GM23338 (cell line): ENCODE data around the gene GATA1. TPM values are rescaled to one million over a fixed set of nuclear protein-coding genes. Genes with fewer than 3 reads are reported as not detected.

Source experiments
- ATAC-seq: fragments of 200-7000 bp; cut with Tn5 transposase; 3 replicates; pipeline ENCODE4 v1.9.1; 2020
- DNase-seq: peaks from one replicate; pipeline ENCODE4 v3.0.0-alpha.2; 2015; ENCODE audit warnings: low spot score
- H2AFZ ChIP-seq: fragments of 200-600 bp; sonication (generic); 2 replicates; pipeline ENCODE4 v1.8.0; 2016; ENCODE audit warnings: antibody characterized with exemption, mild to moderate bottlenecking, moderate library complexity
- H3F3A ChIP-seq: fragments of 200-600 bp; sonication (generic); replicated peaks from 2 replicates; pipeline ENCODE4 v1.8.0; 2017; ENCODE audit warnings: antibody characterized with exemption, mixed run types, low read depth
- H3K27ac ChIP-seq: fragments of 200-600 bp; sonication (generic); 2 replicates; pipeline ENCODE4 v1.6.1; 2016; ENCODE audit warnings: low read depth
- H3K27me3 ChIP-seq: fragments of 200-600 bp; sonication (generic); 2 replicates; pipeline ENCODE4 v1.8.0; 2016; ENCODE audit warnings: mild to moderate bottlenecking, mixed run types, moderate library complexity; ENCODE audit not compliant: insufficient read depth
- H3K36me3 ChIP-seq: fragments of 200-600 bp; sonication (generic); 2 replicates; pipeline ENCODE4 v1.8.0; 2016; ENCODE audit warnings: mild to moderate bottlenecking; ENCODE audit not compliant: insufficient read depth
- H3K4me1 ChIP-seq: fragments of 200-600 bp; sonication (generic); 2 replicates; pipeline ENCODE4 v1.8.0; 2016; ENCODE audit warnings: mild to moderate bottlenecking, moderate library complexity; ENCODE audit not compliant: insufficient read depth
- H3K4me2 ChIP-seq: fragments of 200-600 bp; sonication (generic); 2 replicates; pipeline ENCODE4 v1.7.1; 2017; ENCODE audit warnings: mixed run types
- H3K4me3 ChIP-seq: fragments of 200-600 bp; sonication (generic); 2 replicates; pipeline ENCODE4 v1.6.1; 2016; ENCODE audit warnings: mixed run types
- H3K79me2 ChIP-seq: fragments of 200-600 bp; sonication (generic); replicated peaks from 2 replicates; pipeline ENCODE4 v1.8.0; 2017; ENCODE audit warnings: mild to moderate bottlenecking; ENCODE audit not compliant: insufficient read depth
- H3K9me2 ChIP-seq: fragments of 200-600 bp; sonication (generic); 2 replicates; pipeline ENCODE4 v1.8.0; 2017; ENCODE audit not compliant: insufficient read depth
- H4K20me1 ChIP-seq: fragments of 200-600 bp; sonication (generic); replicated peaks from 2 replicates; pipeline ENCODE4 v1.8.0; 2017; ENCODE audit warnings: mild to moderate bottlenecking; ENCODE audit not compliant: insufficient read depth
- H3K27ac Mint-ChIP-seq: 2 replicates; pipeline ENCODE4 v1.8.0; 2020; ENCODE audit warnings: inconsistent platforms, mild to moderate bottlenecking, moderate library complexity, mixed read lengths
- H3K27me3 Mint-ChIP-seq: 3 replicates; pipeline ENCODE4 v1.8.0; 2022; ENCODE audit warnings: low read depth, mild to moderate bottlenecking, moderate library complexity, mixed read lengths, inconsistent platforms; ENCODE audit not compliant: insufficient read depth, poor library complexity
- H3K36me3 Mint-ChIP-seq: 3 replicates; pipeline ENCODE4 v1.8.0; 2021; ENCODE audit warnings: low read depth, mild to moderate bottlenecking, inconsistent platforms, moderate library complexity, mixed read lengths
- H3K4me1 Mint-ChIP-seq: 3 replicates; pipeline ENCODE4 v1.8.0; 2020; ENCODE audit warnings: mild to moderate bottlenecking, inconsistent platforms, mixed read lengths
- H3K4me3 Mint-ChIP-seq: 3 replicates; pipeline ENCODE4 v1.8.0; 2021; ENCODE audit warnings: moderate library complexity, mild to moderate bottlenecking, inconsistent platforms, mixed read lengths
- H3K9me3 Mint-ChIP-seq: 3 replicates; pipeline ENCODE4 v1.8.0; 2020; ENCODE audit warnings: moderate library complexity, mild to moderate bottlenecking, inconsistent platforms, mixed read lengths
- CREB1 ChIP-seq: fragments of 250-450 bp; sonication (Bioruptor Pico); IDR thresholded peaks from 2 replicates; pipeline ENCODE4 v1.5.0; 2020; ENCODE audit warnings: low read depth, mild to moderate bottlenecking, moderate library complexity
- ETS1 ChIP-seq: IDR thresholded peaks from 2 replicates; pipeline ENCODE4 v1.6.1; 2016; ENCODE audit warnings: antibody characterized with exemption
- EZH2 ChIP-seq: fragments of 200-600 bp; sonication (generic); IDR thresholded peaks from one replicate; pipeline ENCODE4 v1.8.0; 2017; ENCODE audit warnings: antibody characterized with exemption, mild to moderate bottlenecking, low read depth; ENCODE audit not compliant: unreplicated experiment
- EZH2phosphoT487 ChIP-seq: fragments of 200-600 bp; sonication (generic); IDR thresholded peaks from one replicate; pipeline ENCODE4 v1.8.1; 2018; ENCODE audit warnings: antibody characterized with exemption; ENCODE audit not compliant: unreplicated experiment
- JUNB ChIP-seq: IDR thresholded peaks from one replicate; pipeline ENCODE4 v1.6.1; 2016; ENCODE audit warnings: antibody characterized with exemption; ENCODE audit not compliant: unreplicated experiment
- NANOG ChIP-seq: IDR thresholded peaks from 2 replicates; pipeline ENCODE4 v1.6.1; 2016; ENCODE audit warnings: antibody characterized with exemption, borderline replicate concordance
- REST ChIP-seq: IDR thresholded peaks from one replicate; pipeline ENCODE4 v1.6.1; 2018; ENCODE audit warnings: antibody characterized with exemption; ENCODE audit not compliant: unreplicated experiment
- STAT1 ChIP-seq: IDR thresholded peaks from one replicate; pipeline ENCODE4 v1.6.1; 2016; ENCODE audit warnings: antibody characterized with exemption; ENCODE audit not compliant: unreplicated experiment
- ZNF114 ChIP-seq: fragments of 250-450 bp; sonication (Bioruptor Pico); IDR thresholded peaks from 2 replicates; pipeline ENCODE4 v1.5.0; 2020; ENCODE audit warnings: mild to moderate bottlenecking, moderate library complexity
- ZNF331 ChIP-seq: fragments of 250-450 bp; sonication (Bioruptor Pico); IDR thresholded peaks from 2 replicates; pipeline ENCODE4 v1.5.0; 2020; ENCODE audit warnings: low read depth, mild to moderate bottlenecking, moderate library complexity
- polyA plus RNA-seq: library from polyadenylated mRNA; unstranded; fragments of >200 nt; fragmentation: Nextera tagmentation; extraction: Ambion mirVana; gene quantifications from 2 replicates; pipeline ENCODE4 v1.2.1, GENCODE V29; 2016
- total RNA-seq: library from RNA; depleted of rRNA; stranded (reverse); fragments of >200 nt; shearing (Covaris generic); gene quantifications from 2 replicates; pipeline ENCODE4 v1.2.3, GENCODE V29; 2014
- TF ChIP-seq, protein P1 (sequence below), 2 experiments: fragments of 200-600 bp in 1 of 2; sonication (generic) in 1 of 2; conservative IDR thresholded peaks; 2 replicates each; pipeline versions ENCODE4 v1.5.1 to v1.6.1; 2016 to 2017; ENCODE audit warnings: antibody characterized with exemption in 2 of 2, low read depth in 2 of 2, mild to moderate bottlenecking in 2 of 2, moderate library complexity in 1 of 2

The GATA1 gene
- total and polyA plus RNA-seq, 2 experiments from 2014 or later, result not detected

DNA sequence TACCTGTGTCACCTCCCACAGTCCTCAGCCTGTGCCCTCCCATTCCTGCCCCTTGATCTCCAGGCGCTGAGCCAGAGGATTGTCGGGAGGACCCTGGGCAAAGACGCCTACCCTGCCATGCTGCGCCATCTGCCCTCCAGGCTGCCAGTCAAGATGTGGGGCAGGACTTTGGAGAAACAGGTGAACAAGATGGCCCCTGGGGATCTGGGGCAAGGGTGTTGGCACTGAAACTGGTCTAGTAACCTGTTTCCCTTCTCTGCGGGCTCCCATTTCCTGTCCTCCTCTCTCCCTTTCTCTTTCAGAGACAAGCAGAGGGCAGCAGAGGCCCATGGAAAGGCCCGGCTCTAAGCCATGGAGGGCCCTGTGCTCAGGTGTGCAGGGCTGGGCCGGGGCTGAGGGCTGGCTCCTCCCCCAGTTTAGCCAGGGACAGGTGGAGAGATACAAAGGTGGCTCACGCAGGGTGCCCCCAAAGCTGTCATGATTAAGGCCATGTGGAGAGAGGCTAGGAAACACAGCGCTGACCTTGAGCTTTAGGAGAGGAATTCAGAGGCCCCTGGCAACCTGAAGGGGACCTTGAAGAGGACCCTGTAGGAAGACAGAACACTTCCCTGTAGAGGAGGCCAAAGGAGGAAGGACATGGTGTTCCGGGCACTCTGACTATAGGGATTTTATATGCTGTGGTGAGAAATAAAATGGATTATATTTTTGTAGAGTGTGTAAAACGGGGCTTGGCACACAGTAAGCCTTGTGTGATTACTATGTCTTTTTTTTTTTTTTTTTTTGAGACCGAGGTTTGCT is 24.5 kb upstream of the GATA1 start, which contains the start of gene GLOD5:
Gene GLOD5 (plus strand): TSS at position 74 of the 798 bp plus-strand sequence. CDS start 44 bp downstream, at position 118.
- Histone ChIP-seq H3K27ac (no peak within 1 kb of the TSS), H4K20me1 (no peaks in the 10 kb centered on the region), H3K79me2 (no peaks in the 10 kb centered on the region), H3K4me3 (no peak within 1 kb of the TSS), H3K4me1 (no peaks in the 10 kb centered on the region), H3K4me2 (peak within 1 kb of the TSS; percentile 48; the same call in 1 of the 2 replicates), H3K27me3 (no peaks in the 10 kb centered on the region), H3K9me2 (no peaks in the 10 kb centered on the region), H3F3A (no peaks in the 10 kb centered on the region), H3K36me3 (no peaks in the 10 kb centered on the region), H2AFZ (peak within 1 kb of the TSS; percentile 95)
- peaks cover 2% of the 10 kb centered on the region for H3K27me3 Mint-ChIP-seq
- H3K4me3 Mint-ChIP-seq, result peak within 1 kb of the TSS; percentile 40; the same call in 1 of the 3 replicates
- peak; percentile 100 for ATAC-seq
- DNase-seq, result peak; percentile 82
- peaks cover 7% of the 10 kb centered on the region; the same call in 2 of the 3 replicates for H3K4me1 Mint-ChIP-seq
- no peaks in the 10 kb centered on the region for H3K36me3 Mint-ChIP-seq
- H3K27ac Mint-ChIP-seq, result peak within 1 kb of the TSS; percentile 96
- no peaks in the 10 kb centered on the region; the same call in 2 of the 3 replicates for H3K9me3 Mint-ChIP-seq
- no peak for TF ChIP-seq ZNF114 (CRISPR knock-in tag)
- no peak for TF ChIP-seq CREB1 (CRISPR knock-in tag)
- TF ChIP-seq ETS1, result peak; percentile 34; the same call in 1 of the 2 replicates
- no peak for TF ChIP-seq JUNB
- no peak for TF ChIP-seq ZNF331 (CRISPR knock-in tag)
- TF ChIP-seq EZH2, result no peak
- no peak for TF ChIP-seq EZH2phosphoT487
- TF ChIP-seq, protein P1, sequence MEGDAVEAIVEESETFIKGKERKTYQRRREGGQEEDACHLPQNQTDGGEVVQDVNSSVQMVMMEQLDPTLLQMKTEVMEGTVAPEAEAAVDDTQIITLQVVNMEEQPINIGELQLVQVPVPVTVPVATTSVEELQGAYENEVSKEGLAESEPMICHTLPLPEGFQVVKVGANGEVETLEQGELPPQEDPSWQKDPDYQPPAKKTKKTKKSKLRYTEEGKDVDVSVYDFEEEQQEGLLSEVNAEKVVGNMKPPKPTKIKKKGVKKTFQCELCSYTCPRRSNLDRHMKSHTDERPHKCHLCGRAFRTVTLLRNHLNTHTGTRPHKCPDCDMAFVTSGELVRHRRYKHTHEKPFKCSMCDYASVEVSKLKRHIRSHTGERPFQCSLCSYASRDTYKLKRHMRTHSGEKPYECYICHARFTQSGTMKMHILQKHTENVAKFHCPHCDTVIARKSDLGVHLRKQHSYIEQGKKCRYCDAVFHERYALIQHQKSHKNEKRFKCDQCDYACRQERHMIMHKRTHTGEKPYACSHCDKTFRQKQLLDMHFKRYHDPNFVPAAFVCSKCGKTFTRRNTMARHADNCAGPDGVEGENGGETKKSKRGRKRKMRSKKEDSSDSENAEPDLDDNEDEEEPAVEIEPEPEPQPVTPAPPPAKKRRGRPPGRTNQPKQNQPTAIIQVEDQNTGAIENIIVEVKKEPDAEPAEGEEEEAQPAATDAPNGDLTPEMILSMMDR (conservative IDR thresholded peaks at IDR 0.05; ENCODE audit: low read depth in 2 of 2), result peak; percentile 46 to 79

DNA sequence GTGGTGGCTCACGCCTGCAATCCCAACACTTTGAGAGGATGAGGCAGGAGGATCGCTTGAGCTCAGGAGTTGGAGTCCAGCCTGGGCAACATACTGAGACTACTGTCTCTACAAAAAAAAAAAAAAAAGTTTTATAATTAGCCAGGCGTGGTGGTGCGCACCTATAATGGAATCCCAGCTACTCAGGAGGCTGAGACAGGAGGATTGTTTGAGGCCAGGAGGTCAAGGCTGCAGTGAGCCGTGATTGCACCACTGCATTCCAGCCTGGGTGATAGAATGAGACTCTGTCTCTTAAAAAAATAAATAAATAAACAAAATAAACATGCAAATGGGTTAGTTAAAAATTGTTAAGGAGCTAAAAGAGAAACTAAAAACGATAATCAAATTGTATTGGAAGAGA is 17.2 kb upstream of the GATA1 start:
- ATAC-seq (no peak), DNase-seq (no peak)
- H3K4me2 ChIP-seq, result no peak overlapping the region
- Mint-ChIP-seq H3K27ac (no peak overlapping the region), H3K27me3 (peaks cover 1% of the 10 kb centered on the region), H3K4me3 (no peak overlapping the region), H3K9me3 (no peaks in the 10 kb centered on the region), H3K36me3 (no peaks in the 10 kb centered on the region), H3K4me1 (no peaks in the 10 kb centered on the region)
- no peaks in the 10 kb centered on the region for H3K9me2 ChIP-seq
- H2AFZ ChIP-seq, result no peak overlapping the region
- no peak overlapping the region for H3K27ac ChIP-seq
- H3K27me3 ChIP-seq, result no peaks in the 10 kb centered on the region
- H3K4me1 ChIP-seq, result no peaks in the 10 kb centered on the region
- no peaks in the 10 kb centered on the region for H3K36me3 ChIP-seq
- H3F3A ChIP-seq, result no peaks in the 10 kb centered on the region
- H4K20me1 ChIP-seq, result no peaks in the 10 kb centered on the region
- no peak overlapping the region for H3K4me3 ChIP-seq
- H3K79me2 ChIP-seq, result no peaks in the 10 kb centered on the region
- TF ChIP-seq STAT1, result no peak
- no peak for TF ChIP-seq EZH2
- TF ChIP-seq ZNF114 (CRISPR knock-in tag), result no peak
- TF ChIP-seq, protein P1 (conservative IDR thresholded peaks at IDR 0.05; ENCODE audit: low read depth in 2 of 2), result no peak
- no peak for TF ChIP-seq NANOG
- TF ChIP-seq CREB1 (CRISPR knock-in tag), result no peak
- no peak for TF ChIP-seq ZNF331 (CRISPR knock-in tag)
- no peak for TF ChIP-seq REST
- no peak for TF ChIP-seq JUNB
